Kidney glomerular epithelial cell (primary cell): ENCODE measurements around the gene NUP160.
"Not testable (repeated sequence)": the region's sequence is repeated elsewhere in the genome, so short reads cannot be mapped to it uniquely, and the experiment has no call there.

Source experiments
- DNase-seq: peaks from one replicate; lab custom pipeline; 2025; lab: John Stamatoyannopoulos, UW

NUP160 gene

GRCh38 chr11:47847892-47848699 lies at the start of gene NUP160:
NUP160 (minus strand) TSS chr11:47848350; CDS start chr11:47848318, 32 bp downstream.
- peak; percentile 60 for DNase-seq

GRCh38 chr11:47896199-47896598 lies 48.0 kb upstream of the NUP160 start:
- no peak for DNase-seq

GRCh38 chr11:47895035-47895434 lies 46.9 kb upstream of the NUP160 start:
- DNase-seq: no peak

- not testable (repeated sequence) for DNase-seq
Observed at GRCh38 chr11:47892546-47893276, 44.6 kb upstream of the NUP160 start.

- DNase-seq: no peak
Observed at GRCh38 chr11:47891886-47892285, 43.7 kb upstream of the NUP160 start.

- no peak for DNase-seq
Observed at GRCh38 chr11:47889714-47890441, 41.7 kb upstream of the NUP160 start.

- no peak for DNase-seq
Observed at GRCh38 chr11:47887910-47888569, 39.9 kb upstream of the NUP160 start.

- DNase-seq: no peak
Observed at GRCh38 chr11:47886096-47886495, 37.9 kb upstream of the NUP160 start.

GRCh38 chr11:47882437-47882836 lies 34.3 kb upstream of the NUP160 start:
- DNase-seq: not testable (repeated sequence)

- no peak for DNase-seq
Observed at GRCh38 chr11:47881145-47881544, 33.0 kb upstream of the NUP160 start.

GRCh38 chr11:47879259-47880158 lies 31.4 kb upstream of the NUP160 start:
- DNase-seq: no peak

- DNase-seq: not testable (repeated sequence)
Observed at GRCh38 chr11:47875858-47876257, 27.7 kb upstream of the NUP160 start.

GRCh38 chr11:47870404-47870803 lies 22.3 kb upstream of the NUP160 start:
- DNase-seq: no peak

GRCh38 chr11:47869544-47870393 lies 21.6 kb upstream of the NUP160 start:
- DNase-seq: no peak

- DNase-seq: no peak
Observed at GRCh38 chr11:47867823-47868222, 19.7 kb upstream of the NUP160 start.

- not testable (repeated sequence) for DNase-seq
Observed at GRCh38 chr11:47866892-47867291, 18.7 kb upstream of the NUP160 start.

- no peak for DNase-seq
Observed at GRCh38 chr11:47864901-47865300, 16.8 kb upstream of the NUP160 start.

GRCh38 chr11:47863898-47864430 lies 15.8 kb upstream of the NUP160 start:
- DNase-seq: no peak

- DNase-seq: no peak
Observed at GRCh38 chr11:47863189-47863897, 15.2 kb upstream of the NUP160 start.
